COLO829 (cell line): ENCODE measurements around the gene PCBD1.

Experiments
- DNase-seq: peaks from one replicate; pipeline ENCODE4 v3.0.0; 2012; ENCODE audit warnings: low spot score

PCBD1 gene

GRCh38 chr10:70917635-70918034 is 29.3 kb upstream of the PCBD1 start:
- no peak for DNase-seq

GRCh38 chr10:70917226-70917625 is 28.9 kb upstream of the PCBD1 start:
- DNase-seq = no peak

GRCh38 chr10:70916241-70916640 is 27.9 kb upstream of the PCBD1 start:
- no peak for DNase-seq

- DNase-seq = no peak
Measured at GRCh38 chr10:70915806-70916205, 27.4 kb upstream of the PCBD1 start.

GRCh38 chr10:70915206-70915605 is 26.8 kb upstream of the PCBD1 start:
- DNase-seq = no peak

GRCh38 chr10:70914316-70914864 is 26.0 kb upstream of the PCBD1 start:
- DNase-seq = no peak

- no peak for DNase-seq
Measured at GRCh38 chr10:70913893-70914240, 25.5 kb upstream of the PCBD1 start.

- no peak for DNase-seq
Measured at GRCh38 chr10:70913191-70913892, 25.0 kb upstream of the PCBD1 start.

- no peak for DNase-seq
Measured at GRCh38 chr10:70912556-70912955, 24.2 kb upstream of the PCBD1 start.

GRCh38 chr10:70911386-70911785 is 23.0 kb upstream of the PCBD1 start:
- no peak for DNase-seq

GRCh38 chr10:70910486-70911341 is 22.3 kb upstream of the PCBD1 start:
- DNase-seq = no peak

- DNase-seq = no peak
Measured at GRCh38 chr10:70909326-70909935, 21.1 kb upstream of the PCBD1 start.

GRCh38 chr10:70908406-70909296 is 20.3 kb upstream of the PCBD1 start:
- DNase-seq = no peak

- DNase-seq = no peak
Measured at GRCh38 chr10:70907637-70908405, 19.5 kb upstream of the PCBD1 start.

GRCh38 chr10:70906953-70907636 is 18.7 kb upstream of the PCBD1 start:
- no peak for DNase-seq

GRCh38 chr10:70906031-70906783 is 17.8 kb upstream of the PCBD1 start:
- DNase-seq = no peak

- DNase-seq = no peak
Measured at GRCh38 chr10:70905071-70906021, 17.0 kb upstream of the PCBD1 start.

GRCh38 chr10:70903262-70903921 is 15.0 kb upstream of the PCBD1 start:
- peak; percentile 28 for DNase-seq
